GM10847 (cell line): ENCODE results near the gene LGR5.

Experiments used
- POLR2A ChIP-seq: IDR thresholded peaks from 2 replicates; pipeline ENCODE4 v1.6.1; 2011; ENCODE audit not compliant: insufficient read length; ENCODE audit errors: extremely low read depth

The LGR5 gene

GRCh38 chr12:71425568-71426299 lies 13.9 kb upstream of the LGR5 start:
- TF ChIP-seq POLR2A, result no peak

- TF ChIP-seq POLR2A, result no peak
These were observed 13.1 kb upstream of the LGR5 start for GRCh38 chr12:71426300-71427047.

- no peak for TF ChIP-seq POLR2A
These were observed 8.8 kb upstream of the LGR5 start for GRCh38 chr12:71430756-71431155.

- no peak for TF ChIP-seq POLR2A
These were observed 7.6 kb upstream of the LGR5 start for GRCh38 chr12:71431991-71432390.

- no peak for TF ChIP-seq POLR2A
These were observed 6.7 kb upstream of the LGR5 start for GRCh38 chr12:71432936-71433335.

- TF ChIP-seq POLR2A, result no peak
These were observed 2.9 kb upstream of the LGR5 start for GRCh38 chr12:71436696-71437095.

GRCh38 chr12:71438670-71439361 lies 782 bp upstream of the LGR5 start:
- TF ChIP-seq POLR2A, result no peak

- TF ChIP-seq POLR2A, result no peak
These were observed 311 bp upstream of the LGR5 start for GRCh38 chr12:71439362-71439612.

GRCh38 chr12:71440345-71440762 lies 756 bp downstream of the LGR5 start:
- no peak for TF ChIP-seq POLR2A

GRCh38 chr12:71440763-71441748 lies 1.5 kb downstream of the LGR5 start:
- TF ChIP-seq POLR2A, result no peak

GRCh38 chr12:71441836-71442566 lies 2.4 kb downstream of the LGR5 start:
- no peak for TF ChIP-seq POLR2A

- TF ChIP-seq POLR2A, result no peak
These were observed 3.0 kb downstream of the LGR5 start for GRCh38 chr12:71442567-71442931.

GRCh38 chr12:71445071-71445470 lies 5.5 kb downstream of the LGR5 start:
- TF ChIP-seq POLR2A, result no peak

- TF ChIP-seq POLR2A, result no peak
These were observed 8.1 kb downstream of the LGR5 start for GRCh38 chr12:71447691-71448132.
